Measurements from ENCODE around the gene FZD7.

FZD7 gene

DNA sequence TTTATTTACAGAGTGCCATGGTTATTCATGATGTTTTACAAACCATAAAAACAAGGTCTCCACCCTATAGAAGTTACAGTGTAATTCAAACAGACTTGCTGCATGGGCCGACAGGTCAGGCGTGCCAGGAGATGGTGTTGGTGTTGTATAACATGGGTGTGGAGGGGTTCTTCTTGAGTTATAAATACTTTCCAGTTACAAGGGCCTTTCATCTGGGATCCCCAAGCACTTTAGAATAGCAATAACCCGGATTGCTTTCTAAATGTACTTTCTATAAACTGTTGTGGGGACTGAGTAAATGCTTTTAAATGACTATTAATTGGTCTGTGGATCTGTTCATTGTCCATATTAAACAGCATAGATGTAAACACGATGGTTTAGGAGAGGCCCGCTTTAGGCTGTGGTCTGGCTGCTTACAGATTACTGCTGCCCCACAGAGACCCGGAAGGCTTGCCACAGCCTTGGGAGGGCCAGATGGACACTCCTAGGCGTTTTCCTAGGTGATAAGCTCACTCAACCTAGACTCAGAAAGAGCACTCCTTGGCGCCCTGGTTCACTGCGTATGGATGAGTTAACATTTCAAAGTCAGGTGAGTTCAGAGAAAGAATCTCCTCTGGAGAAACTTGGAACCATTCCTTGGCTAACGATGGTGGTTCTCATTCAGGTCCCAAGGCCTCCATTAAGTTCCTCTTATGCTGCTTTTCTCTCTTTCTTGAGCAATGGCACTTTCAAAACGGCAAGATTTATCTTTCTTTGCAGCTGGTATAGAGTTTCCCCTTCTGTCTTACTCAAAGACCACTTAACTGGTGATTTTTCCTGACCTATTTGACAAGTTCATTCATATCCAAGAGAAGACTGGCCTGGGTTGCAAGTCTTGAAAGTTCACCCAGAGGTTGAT, 35.8 kb downstream of the FZD7 start:
- DNase-seq = no peak

DNA sequence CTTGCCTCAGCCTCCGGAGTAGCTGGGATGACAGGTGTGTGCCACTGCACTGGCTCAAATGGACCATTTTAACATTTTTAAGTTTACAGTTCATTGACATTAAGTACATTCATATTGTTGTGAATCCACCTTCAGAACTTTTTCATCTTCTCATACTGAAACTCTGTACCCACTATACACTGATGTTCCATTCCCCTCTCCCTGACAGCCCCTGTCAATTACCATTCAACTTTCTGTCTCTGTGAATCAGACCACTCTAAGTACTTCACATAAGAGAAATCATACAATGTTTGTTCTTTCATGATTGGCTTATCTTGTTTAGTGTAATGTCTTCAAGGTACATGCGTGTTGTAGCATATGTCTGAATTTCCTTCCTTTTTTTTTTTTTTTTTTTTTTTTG, 37.5 kb downstream of the FZD7 start:
- DNase-seq = no peak

- no peak for DNase-seq
These were observed 38.6 kb downstream of the FZD7 start for GRCh38 chr2:202072226-202072625.

GRCh38 chr2:202072737-202073401, 39.2 kb downstream of the FZD7 start, which contains the start of gene KIAA2012:
TSS of gene KIAA2012 (plus strand) at chr2:202073255. CDS start at chr2:202073628, 373 bp downstream.
- no peak for DNase-seq

DNA sequence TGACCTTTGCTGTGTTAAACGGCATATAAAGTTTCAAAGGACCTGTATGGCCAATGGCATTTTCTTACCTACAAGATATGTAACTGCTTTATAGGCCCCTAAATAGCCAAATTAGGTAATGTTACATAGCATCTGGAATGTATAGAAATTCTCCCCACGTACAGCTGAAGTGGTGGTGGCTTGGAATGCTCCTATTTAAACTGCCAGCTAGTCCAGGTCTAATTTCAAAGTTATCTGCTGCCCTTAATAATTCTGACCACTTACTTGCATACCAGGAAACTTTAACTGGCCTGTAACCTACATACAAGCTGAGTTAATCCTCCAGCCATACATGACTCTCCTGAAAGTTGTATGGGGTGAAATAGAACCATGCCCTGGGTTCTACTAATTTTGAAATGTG, 40.7 kb downstream of the FZD7 start:
- DNase-seq = no peak

GRCh38 chr2:202079310-202079709, 45.7 kb downstream of the FZD7 start:
- DNase-seq = no peak

GRCh38 chr2:202084265-202084664, 50.6 kb downstream of the FZD7 start:
- no peak for DNase-seq

Measured in T1000 (cell line).